ENCODE measurements around the gene UBE2J2.

Gene UBE2J2

DNA sequence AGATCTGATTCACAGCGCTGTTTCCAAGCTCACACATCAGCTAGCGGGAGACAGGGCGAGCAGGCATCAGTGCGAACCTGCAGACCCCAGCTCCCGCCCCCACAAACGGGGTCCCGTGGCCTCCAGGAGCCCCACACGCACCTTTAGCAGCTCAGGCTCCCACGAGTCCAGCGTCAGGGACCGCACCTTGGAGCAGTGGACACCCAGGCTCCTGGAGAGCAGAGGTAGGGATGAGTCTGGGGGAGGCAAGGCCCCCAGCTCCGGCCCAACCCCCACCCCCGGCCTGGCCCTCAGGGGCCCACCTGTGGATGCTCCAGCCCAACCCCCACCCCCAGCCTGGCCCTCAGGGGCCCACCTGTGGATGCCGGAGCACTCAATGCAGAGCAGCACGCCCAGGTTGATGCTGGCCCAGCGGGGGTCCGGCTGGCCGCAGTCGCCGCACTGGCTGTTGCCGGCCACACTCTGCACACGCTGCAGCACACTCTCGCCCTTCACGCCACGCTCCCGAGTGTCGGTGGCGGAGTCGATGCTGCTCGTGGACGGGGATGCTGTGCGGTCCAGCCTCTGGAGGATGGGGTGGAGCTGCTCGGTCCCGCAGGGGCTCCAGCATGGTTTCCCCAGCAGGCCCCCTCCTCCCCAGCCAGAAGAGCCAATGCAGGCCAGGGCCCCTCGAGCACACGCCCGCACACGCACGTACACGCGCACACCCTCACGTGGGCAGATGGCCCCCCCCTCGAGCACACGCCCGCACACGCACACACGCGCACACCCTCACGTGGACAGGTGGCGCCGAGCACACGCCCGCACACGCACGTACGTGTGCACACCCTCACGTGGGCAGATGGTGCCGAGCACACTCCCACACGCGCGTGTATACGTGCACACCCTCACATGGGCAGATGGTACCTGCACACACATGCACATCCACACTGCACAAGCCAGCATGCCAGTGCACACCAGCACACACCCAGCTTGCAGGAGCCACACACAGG, 22.7 kb upstream of the UBE2J2 start:
- no peak for DNase-seq (ENCODE audit: low read depth in 4 of 4, low spot score in 1 of 4)

DNA sequence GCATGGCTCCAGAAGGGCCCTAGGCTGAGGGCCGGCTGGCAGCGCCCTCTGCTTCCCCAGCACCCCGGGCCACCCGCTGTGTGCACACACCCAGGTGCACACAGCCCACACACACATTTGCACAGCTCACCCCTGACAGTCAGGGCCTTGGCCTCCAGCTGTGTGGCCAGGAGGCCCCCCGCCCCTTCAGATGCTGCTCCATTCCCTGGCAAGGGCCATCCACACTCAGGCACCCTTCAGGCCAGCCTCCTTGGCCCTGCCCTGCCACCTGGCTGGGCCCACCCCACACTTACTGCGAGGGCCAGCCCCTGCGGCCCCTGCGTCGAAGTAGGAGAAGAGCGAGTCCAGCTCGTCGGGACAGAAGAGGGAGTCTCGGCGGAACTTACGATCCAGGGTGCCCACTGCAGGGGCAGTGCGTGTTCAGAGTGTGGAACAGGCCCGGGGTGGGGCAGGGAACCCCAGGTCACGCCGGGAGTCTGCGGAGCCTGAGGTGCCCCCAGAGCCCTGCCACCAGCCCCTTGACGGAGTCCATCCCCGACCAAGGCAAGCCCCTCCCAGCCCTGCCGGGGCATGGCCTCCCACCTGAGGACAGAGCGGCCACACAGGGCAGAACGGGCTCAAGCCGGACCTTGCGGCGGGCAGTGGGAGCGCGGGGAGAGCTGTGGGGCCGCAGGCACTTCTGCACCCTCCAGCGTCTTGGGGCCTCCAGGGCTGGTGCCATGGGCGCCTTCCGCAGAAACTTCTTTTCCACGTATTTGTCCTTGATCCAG, 21.7 kb upstream of the UBE2J2 start:
- DNase-seq (ENCODE audit: low read depth in 4 of 4, low spot score in 1 of 4): no peak

DNA sequence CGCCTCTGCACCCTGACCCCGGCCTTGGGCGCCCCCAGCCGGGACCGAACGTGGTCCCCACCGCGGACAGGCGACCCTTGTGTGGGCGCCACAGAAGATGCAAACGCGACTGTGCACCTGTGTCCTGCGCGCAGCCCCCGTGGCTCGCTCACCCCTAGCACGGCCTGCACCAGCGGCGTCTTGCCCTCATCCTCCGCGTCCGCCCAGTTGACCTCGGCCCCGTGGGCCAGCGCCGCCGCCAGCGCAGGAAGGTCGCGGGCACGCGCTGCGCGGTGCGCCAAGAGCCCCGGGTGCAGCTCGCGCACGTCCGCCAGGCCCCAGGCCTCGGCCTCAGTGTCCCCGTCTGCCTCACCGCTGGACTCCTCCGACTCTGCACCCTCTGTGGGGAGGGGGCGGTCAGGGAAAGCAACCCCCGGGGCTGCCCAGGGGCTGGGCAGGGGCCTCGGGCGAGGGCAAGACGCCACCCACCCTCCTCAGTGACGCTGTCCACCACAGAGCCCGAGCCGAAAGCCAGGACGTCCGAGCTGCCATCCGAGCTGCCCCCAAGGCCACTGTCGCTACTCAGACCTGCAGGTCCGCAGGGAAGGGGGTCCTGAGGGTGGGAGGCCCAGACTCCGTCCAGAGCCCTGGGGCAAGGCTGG, 20.7 kb upstream of the UBE2J2 start:
- DNase-seq (ENCODE audit: low read depth in 4 of 4, low spot score in 1 of 4): no peak

DNA sequence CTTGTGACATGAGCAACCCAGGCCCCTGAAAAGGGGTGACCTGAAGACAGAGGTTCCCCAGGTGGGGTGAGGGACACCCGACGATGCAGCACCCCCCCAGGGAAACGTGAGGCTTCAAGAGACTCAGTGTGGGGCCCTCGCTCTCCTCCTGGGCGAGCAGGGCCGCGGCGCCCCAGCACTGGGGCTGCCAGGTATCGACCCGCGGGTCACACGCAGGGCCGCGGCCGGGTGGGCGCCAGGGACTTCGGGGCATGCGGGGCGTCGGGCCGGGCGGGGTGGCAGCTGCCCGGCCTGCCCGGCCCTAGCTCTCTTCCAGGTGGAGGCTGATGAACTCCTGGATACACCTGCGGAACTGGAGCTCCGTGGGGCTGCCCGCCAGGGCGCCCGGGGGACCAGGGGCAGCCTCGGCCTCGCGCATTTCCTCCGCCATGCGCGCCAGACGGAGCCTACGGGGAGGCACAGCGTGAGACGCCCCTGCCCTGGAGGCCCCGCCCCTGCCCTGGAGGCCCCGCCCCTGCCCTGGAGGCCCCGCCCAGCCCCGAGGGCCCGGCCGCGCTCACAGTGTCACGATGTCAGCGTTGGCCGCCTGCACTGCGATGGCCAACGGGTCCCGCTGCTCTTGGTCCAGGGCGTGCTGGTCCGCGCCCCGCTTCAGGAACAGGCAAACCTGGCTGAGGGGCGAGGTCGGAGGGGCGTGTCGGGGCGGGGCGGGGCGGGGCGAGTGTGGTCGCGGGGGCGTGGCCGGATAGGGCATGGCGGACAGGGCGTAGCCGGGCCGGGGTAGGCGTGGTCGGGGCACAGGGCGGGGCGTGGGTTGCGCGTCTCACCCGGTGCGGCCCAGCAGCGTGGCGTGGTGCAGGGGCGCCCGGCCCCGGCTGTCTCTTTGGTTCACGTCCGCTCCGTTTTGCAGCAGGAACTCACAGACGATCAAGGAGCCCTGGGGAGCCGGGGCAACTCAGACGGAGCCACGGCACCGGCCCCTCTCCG, 19.9 kb upstream of the UBE2J2 start:
- DNase-seq (ENCODE audit: low read depth in 4 of 4, low spot score in 1 of 4): no peak

DNA sequence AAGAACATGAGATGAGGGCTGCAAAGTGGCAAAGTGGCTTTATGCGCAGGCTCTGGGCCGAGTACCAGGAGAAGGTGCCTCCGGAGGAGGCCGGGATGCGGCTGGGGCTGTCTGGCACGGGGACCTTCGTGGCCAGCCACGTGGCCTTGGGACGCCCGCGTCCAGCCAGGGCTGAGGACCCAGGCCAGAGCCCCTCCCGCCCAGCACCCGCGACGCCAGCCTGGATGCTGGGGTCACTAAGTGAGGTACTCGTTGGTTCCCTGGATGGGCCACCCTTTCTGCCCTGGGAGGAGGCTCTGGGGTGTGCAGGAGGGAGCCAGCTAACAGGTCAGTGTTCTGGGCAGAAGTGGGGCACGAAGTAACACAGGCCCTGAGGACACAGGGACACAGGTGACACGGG, 19.2 kb upstream of the UBE2J2 start:
- DNase-seq (ENCODE audit: low read depth in 4 of 4, low spot score in 1 of 4): no peak

DNA sequence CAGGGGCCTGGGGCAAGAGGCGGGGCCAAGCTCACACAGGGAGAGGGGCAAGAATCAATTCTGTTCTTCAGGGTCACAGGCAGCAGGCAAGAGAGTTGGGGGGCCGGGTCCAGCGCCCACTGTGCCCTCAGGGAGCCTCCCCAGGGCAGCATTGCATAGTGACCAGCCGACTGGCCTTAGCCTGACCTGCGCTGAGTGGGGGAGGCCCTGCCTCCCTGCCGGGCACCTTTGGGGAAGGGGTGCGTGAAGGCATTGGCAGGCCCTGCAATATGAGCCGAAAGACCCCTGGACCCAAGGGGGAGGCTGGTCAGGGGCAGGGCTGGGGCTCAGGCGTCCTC, 18.8 kb upstream of the UBE2J2 start:
- DNase-seq (ENCODE audit: low read depth in 4 of 4, low spot score in 1 of 4): no peak

DNA sequence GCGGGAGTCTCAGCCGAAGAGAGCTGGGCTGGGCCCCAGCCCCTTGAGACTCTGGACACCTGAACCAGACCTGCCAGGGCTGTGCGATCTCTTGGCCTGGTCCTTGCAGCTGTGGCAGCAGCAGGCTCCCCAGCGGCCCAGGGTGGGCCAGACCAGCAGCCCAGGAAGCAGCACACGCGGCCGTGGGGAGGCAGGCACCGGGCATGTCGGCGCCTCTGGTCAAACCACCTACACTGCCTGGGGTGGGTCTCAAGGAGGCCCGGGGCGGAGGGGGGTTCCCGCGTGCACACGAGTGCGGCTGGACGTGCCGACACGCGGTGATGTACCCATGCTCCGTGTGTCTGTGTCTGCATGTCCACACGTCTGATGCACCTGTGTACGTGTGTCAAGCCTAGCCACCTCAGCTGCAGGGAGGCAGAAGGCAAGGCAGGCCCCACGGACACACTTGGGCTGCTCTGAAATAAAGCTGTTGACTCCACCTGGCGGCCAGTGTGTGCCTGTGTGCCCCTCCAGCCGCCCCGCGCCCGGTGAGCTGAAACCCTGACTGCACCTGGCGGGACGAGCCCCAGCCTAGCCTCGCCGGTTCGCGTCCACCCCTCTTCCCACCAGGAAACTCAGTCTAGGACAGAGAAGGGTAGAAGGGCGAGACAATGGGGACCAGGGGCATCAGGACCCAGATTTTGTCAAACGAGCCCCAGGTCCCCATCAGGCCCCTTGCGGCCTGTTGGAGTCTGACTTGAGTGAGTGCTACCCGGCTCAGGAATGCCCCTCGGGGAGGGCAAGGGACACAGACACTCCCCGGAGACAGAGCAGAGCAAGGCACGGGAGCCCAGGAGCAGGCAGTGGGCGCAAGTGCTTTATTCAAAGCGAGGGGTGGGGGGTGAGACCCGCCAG, 18.1 kb upstream of the UBE2J2 start:
- peak in 3 of 4 experiments; percentile 37 to 53 (median 43) for DNase-seq (ENCODE audit: low read depth in 4 of 4, low spot score in 1 of 4)

DNA sequence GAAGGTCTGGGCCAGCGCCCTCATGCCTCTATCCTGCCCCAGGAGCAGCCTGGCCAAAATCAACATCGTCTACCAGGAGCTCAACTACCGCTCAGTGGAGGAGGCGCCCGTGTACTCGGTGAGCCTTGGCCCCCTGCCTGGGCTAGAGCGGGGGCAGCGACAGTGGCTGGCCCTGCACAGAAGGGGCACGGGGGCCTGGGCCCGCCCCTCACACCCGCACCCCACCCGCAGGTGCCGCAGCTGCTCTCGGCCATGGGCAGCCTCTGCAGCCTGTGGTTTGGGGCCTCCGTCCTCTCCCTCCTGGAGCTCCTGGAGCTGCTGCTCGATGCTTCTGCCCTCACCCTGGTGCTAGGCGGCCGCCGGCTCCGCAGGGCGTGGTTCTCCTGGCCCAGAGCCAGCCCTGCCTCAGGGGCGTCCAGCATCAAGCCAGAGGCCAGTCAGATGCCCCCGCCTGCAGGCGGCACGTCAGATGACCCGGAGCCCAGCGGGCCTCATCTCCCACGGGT, 17.4 kb upstream of the UBE2J2 start:
- DNase-seq (ENCODE audit: low read depth in 4 of 4, low spot score in 1 of 4): no peak

DNA sequence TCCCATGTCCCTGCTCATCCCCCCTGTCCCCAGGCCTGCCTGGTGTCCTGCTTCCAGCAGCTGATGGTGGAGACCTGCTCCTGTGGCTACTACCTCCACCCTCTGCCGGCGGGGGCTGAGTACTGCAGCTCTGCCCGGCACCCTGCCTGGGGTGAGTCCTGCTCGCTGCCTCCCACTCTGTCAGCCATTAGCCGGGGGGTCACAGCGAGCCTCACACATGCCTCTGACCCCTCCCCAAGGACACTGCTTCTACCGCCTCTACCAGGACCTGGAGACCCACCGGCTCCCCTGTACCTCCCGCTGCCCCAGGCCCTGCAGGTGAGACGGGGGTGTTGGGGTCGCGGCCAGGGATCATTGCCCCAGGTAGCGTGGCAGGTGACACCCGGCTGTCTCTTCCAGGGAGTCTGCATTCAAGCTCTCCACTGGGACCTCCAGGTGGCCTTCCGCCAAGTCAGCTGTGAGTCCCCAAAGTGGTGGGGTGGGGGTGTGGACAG, 16.6 kb upstream of the UBE2J2 start:
- peak in 3 of 4 experiments; percentile 39 to 60 (median 47) for DNase-seq (ENCODE audit: low read depth in 4 of 4, low spot score in 1 of 4)

DNA sequence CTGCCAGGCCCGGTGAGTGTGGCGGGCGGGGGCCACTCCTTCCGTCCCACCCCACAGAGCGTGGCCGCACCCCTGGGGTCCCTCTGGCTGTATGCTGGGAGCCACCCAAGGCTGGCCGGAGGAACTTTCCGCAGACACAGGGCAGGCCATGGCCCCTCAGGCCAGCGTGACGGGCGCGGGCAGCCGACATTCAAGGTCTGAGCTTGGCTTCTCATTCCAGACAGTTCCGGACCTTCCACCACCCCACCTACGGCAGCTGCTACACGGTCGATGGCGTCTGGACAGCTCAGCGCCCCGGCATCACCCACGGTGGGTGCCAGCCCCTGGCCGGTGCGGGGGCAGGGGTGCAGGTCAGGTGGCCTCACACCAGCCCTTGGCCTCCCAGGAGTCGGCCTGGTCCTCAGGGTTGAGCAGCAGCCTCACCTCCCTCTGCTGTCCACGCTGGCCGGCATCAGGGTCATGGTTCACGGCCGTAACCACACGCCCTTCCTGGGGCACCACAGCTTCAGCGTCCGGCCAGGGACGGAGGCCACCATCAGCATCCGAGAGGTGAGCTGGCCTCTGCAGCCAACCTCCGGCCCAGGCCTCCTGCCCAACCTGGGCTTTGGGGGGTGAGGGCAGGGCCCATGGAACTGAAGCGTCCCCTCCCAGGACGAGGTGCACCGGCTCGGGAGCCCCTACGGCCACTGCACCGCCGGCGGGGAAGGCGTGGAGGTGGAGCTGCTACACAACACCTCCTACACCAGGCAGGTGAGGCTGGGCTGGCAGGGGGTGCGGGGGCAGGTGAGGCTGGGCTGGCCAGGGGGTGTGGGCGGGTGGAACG, 13.8 kb upstream of the UBE2J2 start:
- DNase-seq (ENCODE audit: low read depth in 4 of 4, low spot score in 1 of 4): no peak

DNA sequence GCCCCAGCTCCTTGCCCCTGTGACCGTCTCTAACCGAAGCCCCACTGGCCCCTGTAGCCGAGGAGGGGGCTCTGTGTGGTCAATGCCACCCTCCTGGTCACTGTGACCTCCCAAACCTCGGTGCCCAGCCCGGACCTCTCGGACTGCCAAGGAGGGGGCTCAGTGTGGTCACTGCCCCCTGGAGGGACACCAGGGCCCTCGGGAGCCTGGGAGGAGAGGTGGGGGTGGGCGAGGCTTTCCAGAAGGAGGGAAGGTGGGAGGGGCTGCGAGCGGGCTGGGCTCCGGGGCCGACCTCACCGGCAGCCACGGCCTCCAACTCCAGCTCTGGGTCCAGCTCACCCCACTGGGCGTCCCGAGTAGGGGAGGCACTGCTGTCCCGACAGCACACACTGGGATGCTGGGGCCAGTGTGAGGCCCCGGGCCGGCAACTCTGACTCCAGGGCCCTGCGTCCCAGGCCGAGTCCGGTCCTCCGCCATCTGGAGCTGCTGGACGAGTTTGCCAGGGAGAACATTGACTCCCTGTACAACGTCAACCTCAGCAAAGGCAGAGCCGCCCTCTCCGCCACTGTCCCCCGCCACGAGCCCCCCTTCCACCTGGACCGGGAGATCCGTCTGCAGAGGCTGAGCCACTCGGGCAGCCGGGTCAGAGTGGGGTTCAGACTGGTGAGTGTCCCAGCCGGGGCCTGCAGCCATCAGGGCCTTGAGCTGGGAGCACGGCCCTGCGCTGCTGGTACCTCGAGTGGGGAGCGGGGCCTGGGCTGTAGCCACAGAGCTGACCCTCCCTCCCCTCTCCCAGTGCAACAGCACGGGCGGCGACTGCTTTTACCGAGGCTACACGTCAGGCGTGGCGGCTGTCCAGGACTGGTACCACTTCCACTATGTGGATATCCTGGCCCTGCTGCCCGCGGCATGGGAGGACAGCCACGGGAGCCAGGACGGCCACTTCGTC, 12.9 kb upstream of the UBE2J2 start:
- no peak for DNase-seq (ENCODE audit: low read depth in 4 of 4, low spot score in 1 of 4)

DNA sequence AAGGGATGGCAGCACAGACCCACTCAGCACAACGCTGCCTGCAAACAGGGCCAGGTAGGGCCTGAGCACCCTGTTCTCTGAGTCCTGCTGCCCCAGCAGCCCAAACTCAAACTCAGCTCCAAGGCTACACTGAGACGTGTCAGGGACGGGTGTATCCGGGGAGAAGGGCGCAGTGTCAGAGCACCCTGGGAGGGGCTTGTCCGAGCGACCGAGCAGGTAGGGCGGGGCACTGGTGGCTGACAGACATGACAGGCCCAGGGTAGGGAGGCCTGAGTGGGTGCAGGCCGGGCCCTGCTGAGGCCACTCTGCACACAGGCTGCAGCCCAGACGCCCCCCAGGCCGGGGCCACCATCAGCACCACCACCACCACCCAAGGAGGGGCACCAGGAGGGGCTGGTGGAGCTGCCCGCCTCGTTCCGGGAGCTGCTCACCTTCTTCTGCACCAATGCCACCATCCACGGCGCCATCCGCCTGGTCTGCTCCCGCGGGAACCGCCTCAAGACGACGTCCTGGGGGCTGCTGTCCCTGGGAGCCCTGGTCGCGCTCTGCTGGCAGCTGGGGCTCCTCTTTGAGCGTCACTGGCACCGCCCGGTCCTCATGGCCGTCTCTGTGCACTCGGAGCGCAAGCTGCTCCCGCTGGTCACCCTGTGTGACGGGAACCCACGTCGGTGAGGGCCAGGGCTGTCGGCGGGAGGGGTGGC, 12.1 kb upstream of the UBE2J2 start:
- no peak for DNase-seq (ENCODE audit: low read depth in 4 of 4, low spot score in 1 of 4)

DNA sequence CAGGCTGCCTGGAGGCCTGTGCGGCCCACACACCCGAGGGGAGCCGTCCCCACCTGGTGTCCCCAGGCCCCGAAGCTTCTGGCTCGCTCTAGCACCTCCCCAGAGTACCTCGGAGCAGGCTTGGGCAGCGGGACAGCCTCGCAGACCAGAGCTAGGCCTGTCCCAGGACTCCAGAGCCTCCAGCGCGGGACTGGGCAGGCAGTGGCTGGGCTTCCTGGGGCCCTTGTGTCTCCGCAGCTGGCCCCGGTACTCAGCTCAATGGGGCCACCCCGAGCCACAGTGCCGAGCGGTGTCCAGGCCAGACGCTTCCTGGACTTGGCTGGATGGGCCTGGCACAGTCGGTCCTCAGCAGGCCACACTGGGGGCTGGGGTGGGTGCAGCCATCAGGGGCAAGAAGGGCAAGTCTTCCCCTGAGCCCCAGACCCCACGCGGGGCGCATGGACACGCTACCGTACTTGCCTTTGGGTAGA, 11.5 kb upstream of the UBE2J2 start:
- no peak for DNase-seq (ENCODE audit: low read depth in 4 of 4, low spot score in 1 of 4)

DNA sequence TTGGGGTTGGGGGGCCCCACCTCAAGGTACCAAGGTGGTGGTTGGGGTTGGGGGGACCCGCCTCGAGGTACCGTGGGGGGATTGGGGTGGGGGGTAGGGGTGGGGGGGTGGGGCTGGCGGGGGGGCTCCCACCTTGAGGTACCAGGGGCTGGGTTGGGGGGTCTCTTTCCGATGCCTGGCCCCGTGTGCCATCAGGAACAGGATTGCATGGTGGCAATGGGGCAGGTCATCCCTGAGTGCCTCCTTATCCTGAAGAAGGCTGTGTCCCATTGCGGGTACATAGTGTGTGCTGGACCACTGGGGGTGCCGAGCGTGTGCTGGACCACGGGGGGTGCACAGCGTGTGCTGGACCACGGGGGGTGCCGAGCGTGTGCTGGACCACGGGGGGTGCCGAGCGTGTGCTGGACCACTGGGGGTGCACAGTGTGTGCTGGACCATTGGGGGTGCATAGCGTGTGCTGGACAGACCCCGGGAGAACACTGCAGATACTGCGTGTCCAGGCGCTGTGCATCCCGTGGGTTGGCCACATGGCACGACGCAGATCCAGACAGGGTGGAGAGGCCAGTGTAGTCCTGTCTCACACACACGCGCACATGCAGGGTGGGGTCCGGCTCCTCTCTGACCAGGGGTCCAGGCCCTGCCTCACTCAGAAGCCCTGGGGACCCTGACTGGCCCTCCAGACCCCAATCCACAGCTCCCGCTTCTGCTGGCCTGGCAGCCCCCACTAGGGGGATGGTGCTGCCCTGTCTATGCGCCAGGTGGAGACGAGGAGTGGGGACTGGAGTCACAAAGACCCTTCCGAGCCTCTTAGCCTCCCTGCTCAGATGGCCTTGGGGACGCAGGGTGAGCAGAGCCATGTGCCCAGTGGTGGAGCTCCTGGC, 10.8 kb upstream of the UBE2J2 start:
- DNase-seq (ENCODE audit: low read depth in 4 of 4, low spot score in 1 of 4): no peak

DNA sequence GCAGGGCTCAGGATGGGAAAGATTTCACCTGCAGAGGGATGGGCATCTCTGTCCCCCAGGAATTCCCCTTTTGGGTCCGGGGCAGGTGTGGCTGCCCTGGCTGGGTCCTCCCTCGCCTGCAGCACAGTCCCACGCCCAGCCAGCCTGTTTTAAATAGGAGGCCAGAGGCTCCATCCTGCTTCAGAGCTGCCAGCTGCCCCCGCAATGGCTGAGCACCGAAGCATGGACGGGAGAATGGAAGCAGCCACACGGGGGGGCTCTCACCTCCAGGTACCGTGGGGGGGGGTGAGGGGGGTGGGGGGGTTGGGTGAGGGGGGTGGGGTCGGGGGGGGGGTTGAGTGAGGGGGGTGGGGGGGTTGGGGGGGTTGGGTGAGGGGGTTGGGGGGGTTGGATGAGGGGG, 10.2 kb upstream of the UBE2J2 start:
- DNase-seq (ENCODE audit: low read depth in 4 of 4, low spot score in 1 of 4): no peak
